OCI-LY3 (cell line): ENCODE results near the gene TFF3.

Experiments
- H2AFZ ChIP-seq: fragments of 200-600, 300-600 bp; shearing (Covaris generic); 2 replicates; pipeline ENCODE4 v1.6.0; 2014; ENCODE audit warnings: antibody characterized with exemption, low read depth, low read length
- H3K27ac ChIP-seq: fragments of 200-600, 300-600 bp; sonication (generic); 2 replicates; pipeline ENCODE4 v1.5.1; 2014; ENCODE audit warnings: mild to moderate bottlenecking, low read length, moderate library complexity, mixed read lengths
- H3K27me3 ChIP-seq: fragments of 200-600, 300-600 bp; sonication (generic); 2 replicates; pipeline ENCODE4 v1.6.1; 2014; ENCODE audit warnings: low read depth, low read length, mixed read lengths
- H3K36me3 ChIP-seq: fragments of 200-600, 300-600 bp; sonication (generic); replicated peaks from 2 replicates; pipeline ENCODE3; 2014; ENCODE audit warnings: low read depth, low read length, mixed read lengths
- H3K4me1 ChIP-seq: fragments of 300-600, 200-600 bp; sonication (generic); 2 replicates; pipeline ENCODE4 v1.6.1; 2014; ENCODE audit warnings: low read length, mixed read lengths
- H3K4me2 ChIP-seq: fragments of 200-600, 300-600 bp; sonication (generic); 2 replicates; pipeline ENCODE4 v1.6.1; 2014; ENCODE audit warnings: low read length, mixed read lengths
- H3K4me3 ChIP-seq: fragments of 300-600, 200-600 bp; sonication (generic); 2 replicates; pipeline ENCODE4 v1.5.1; 2014; ENCODE audit warnings: antibody characterized with exemption, mild to moderate bottlenecking, low read length, moderate library complexity
- H3K79me2 ChIP-seq: fragments of 300-600, 200-600 bp; shearing (Covaris generic); 2 replicates; pipeline ENCODE4 v1.6.1; 2014; ENCODE audit warnings: mild to moderate bottlenecking, low read length, mixed read lengths
- H3K9ac ChIP-seq: fragments of 300-600, 200-600 bp; shearing (Covaris generic); 2 replicates; pipeline ENCODE4 v1.6.0; 2014; ENCODE audit warnings: mild to moderate bottlenecking, low read length, moderate library complexity
- H3K9me3 ChIP-seq: fragments of 200-600, 300-600 bp; shearing (Covaris generic); 2 replicates; pipeline ENCODE4 v1.6.1; 2014; ENCODE audit warnings: low read length, mixed read lengths; ENCODE audit not compliant: insufficient read depth
- H4K20me1 ChIP-seq: fragments of 200-600, 300-600 bp; sonication (generic); 2 replicates; pipeline ENCODE4 v1.6.1; 2016; ENCODE audit warnings: low read length, mixed read lengths; ENCODE audit not compliant: insufficient read depth
- CTCF ChIP-seq: fragments of 200-600, 300-600 bp; sonication (generic); IDR thresholded peaks from 2 replicates; pipeline ENCODE4 v1.5.1; 2014; ENCODE audit warnings: antibody characterized with exemption, low read length, low read depth
- EZH2phosphoT487 ChIP-seq: fragments of 200-600 bp; shearing (Covaris generic); IDR thresholded peaks from 2 replicates; pipeline ENCODE4 v1.6.1; 2018; ENCODE audit warnings: antibody characterized with exemption, mixed run types, low read depth

The TFF3 gene

GRCh38 chr21:42298657-42299056, 16.6 kb downstream of the TFF3 start:
- H2AFZ ChIP-seq: no peak overlapping the region
- no peaks in the 10 kb centered on the region for H3K9me3 ChIP-seq
- H3K4me1 ChIP-seq: no peaks in the 10 kb centered on the region
- no peaks in the 10 kb centered on the region for H3K79me2 ChIP-seq
- no peaks in the 10 kb centered on the region for H4K20me1 ChIP-seq
- H3K36me3 ChIP-seq: no peaks in the 10 kb centered on the region
- peaks cover 20% of the 10 kb centered on the region for H3K27me3 ChIP-seq
- H3K9ac ChIP-seq: no peak overlapping the region
- H3K4me3 ChIP-seq: no peak overlapping the region
- no peak overlapping the region for H3K27ac ChIP-seq
- TF ChIP-seq CTCF (no peak), EZH2phosphoT487 (no peak)
- no peak overlapping the region for H3K4me2 ChIP-seq

GRCh38 chr21:42298237-42298636, 17.0 kb downstream of the TFF3 start:
- no peak overlapping the region for H3K27ac ChIP-seq
- H3K36me3 ChIP-seq: no peaks in the 10 kb centered on the region
- no peaks in the 10 kb centered on the region for H3K4me1 ChIP-seq
- no peaks in the 10 kb centered on the region for H3K79me2 ChIP-seq
- TF ChIP-seq EZH2phosphoT487 (no peak), CTCF (no peak)
- no peak overlapping the region for H2AFZ ChIP-seq
- no peak overlapping the region for H3K4me3 ChIP-seq
- H3K4me2 ChIP-seq: no peak overlapping the region
- no peaks in the 10 kb centered on the region for H4K20me1 ChIP-seq
- H3K27me3 ChIP-seq: peaks cover 20% of the 10 kb centered on the region
- no peak overlapping the region for H3K9ac ChIP-seq
- no peaks in the 10 kb centered on the region for H3K9me3 ChIP-seq

- H2AFZ ChIP-seq: no peak overlapping the region
- H3K27ac ChIP-seq: no peak overlapping the region
- H3K79me2 ChIP-seq: no peaks in the 10 kb centered on the region
- no peak overlapping the region for H3K9ac ChIP-seq
- no peaks in the 10 kb centered on the region for H3K9me3 ChIP-seq
- peaks cover 20% of the 10 kb centered on the region for H3K27me3 ChIP-seq
- H3K4me3 ChIP-seq: no peak overlapping the region
- H3K4me2 ChIP-seq: no peak overlapping the region
- no peaks in the 10 kb centered on the region for H3K4me1 ChIP-seq
- H3K36me3 ChIP-seq: no peaks in the 10 kb centered on the region
- TF ChIP-seq CTCF (no peak), EZH2phosphoT487 (no peak)
- H4K20me1 ChIP-seq: no peaks in the 10 kb centered on the region
Observed at GRCh38 chr21:42297377-42297776, 17.8 kb downstream of the TFF3 start.

- no peak overlapping the region for H3K9ac ChIP-seq
- H3K27me3 ChIP-seq: peaks cover 20% of the 10 kb centered on the region
- no peaks in the 10 kb centered on the region for H4K20me1 ChIP-seq
- H3K4me2 ChIP-seq: no peak overlapping the region
- no peaks in the 10 kb centered on the region for H3K9me3 ChIP-seq
- H3K36me3 ChIP-seq: no peaks in the 10 kb centered on the region
- TF ChIP-seq CTCF (no peak), EZH2phosphoT487 (no peak)
- H3K27ac ChIP-seq: no peak overlapping the region
- H3K4me3 ChIP-seq: no peak overlapping the region
- H3K4me1 ChIP-seq: no peaks in the 10 kb centered on the region
- no peaks in the 10 kb centered on the region for H3K79me2 ChIP-seq
- no peak overlapping the region for H2AFZ ChIP-seq
Observed at GRCh38 chr21:42296501-42296900, 18.7 kb downstream of the TFF3 start.
